Thyroid gland (tissue), 4 donors: ENCODE data around the gene HEMK1.

Source experiments
- CTCF ChIP-seq, 6 experiments: fragments of 200-600 bp in 3 of 6; fragments of 450-650 bp in 3 of 6; sonication (generic) in 3 of 6; IDR thresholded peaks; one replicate each; pipeline ENCODE4 v1.5.1; 2016 to 2019; ENCODE audit warnings: antibody characterized with exemption in 6 of 6, mild to moderate bottlenecking in 2 of 6, inconsistent platforms in 1 of 6, moderate library complexity in 1 of 6
- POLR2A ChIP-seq, 2 donors: fragments of 450-650 bp; IDR thresholded peaks; one replicate each; pipeline ENCODE4 v1.6.1; 2017; ENCODE audit warnings: antibody characterized with exemption in 2 of 2, mild to moderate bottlenecking in 2 of 2, moderate library complexity in 1 of 2

- TF ChIP-seq CTCF (IDR thresholded peaks at IDR 0.05) (no peak), POLR2A (IDR thresholded peaks at IDR 0.05) (peak in 1 of 2 donors; percentile 13)
These were observed 25.0 kb downstream of the HEMK1 start for GRCh38 chr3:50594253-50594785.
